Brain pericyte (primary cell): ENCODE measurements around the gene COX6A2.

Experiments
- DNase-seq: peaks from one replicate; pipeline ENCODE4 v3.0.0-alpha.2; 2012; ENCODE audit warnings: low read depth, low spot score

COX6A2 gene

DNA sequence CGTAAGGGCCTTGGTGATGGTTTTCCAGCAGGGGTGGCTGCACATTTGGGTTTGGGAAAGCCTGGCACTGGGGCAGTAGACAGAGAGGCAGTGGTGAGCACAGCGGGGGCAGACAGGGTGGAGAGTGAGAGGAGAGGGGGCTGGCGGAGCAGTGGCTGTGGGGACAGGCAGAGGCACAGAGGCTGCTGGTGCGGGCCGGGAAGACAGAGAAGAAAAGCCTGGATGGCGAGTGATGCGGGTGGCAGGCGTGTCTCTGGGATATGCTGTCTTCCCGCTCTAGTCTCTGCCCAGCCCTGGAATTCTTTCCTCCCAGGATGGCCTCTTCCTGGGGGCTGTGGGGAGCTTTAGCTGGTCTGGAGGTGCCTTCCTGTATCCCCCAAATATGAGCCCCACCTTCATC, 18.1 kb downstream of the COX6A2 start:
- no peak for DNase-seq

DNA sequence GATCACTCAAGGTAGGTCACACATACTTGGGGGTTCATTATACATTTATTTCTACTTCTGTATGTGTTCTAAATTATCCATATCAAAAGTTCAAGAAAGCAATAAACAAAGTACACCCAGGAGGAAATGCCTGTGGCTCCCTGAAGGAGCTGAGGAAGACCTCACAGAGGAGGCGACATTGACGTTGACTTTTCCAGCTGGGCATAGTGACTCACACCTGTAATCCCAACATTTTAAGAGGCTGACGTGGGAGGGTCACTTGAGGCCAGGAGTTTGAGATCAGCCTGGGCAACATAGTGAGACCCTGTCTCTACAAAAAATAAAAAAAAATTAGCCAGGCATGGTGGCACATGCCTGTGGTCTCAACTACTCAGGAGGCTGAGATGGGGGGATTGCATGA, 18.7 kb downstream of the COX6A2 start:
- DNase-seq = no peak

DNA sequence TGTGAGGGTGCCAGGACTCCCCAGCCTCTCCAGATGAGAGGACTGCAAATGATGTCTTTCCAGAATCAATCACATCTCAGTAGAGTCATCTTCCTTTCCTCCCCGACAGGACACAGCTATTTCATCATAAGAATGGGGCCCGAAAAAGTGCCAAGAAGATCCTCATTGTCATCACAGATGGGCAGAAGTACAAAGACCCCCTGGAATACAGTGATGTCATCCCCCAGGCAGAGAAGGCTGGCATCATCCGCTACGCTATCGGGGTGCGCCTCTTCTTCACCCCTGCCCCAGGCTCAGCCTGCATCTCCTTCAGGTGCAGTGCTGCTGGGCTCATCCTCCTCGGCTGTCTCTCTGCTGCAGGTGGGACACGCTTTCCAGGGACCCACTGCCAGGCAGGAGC, 20.8 kb downstream of the COX6A2 start:
- DNase-seq = no peak

DNA sequence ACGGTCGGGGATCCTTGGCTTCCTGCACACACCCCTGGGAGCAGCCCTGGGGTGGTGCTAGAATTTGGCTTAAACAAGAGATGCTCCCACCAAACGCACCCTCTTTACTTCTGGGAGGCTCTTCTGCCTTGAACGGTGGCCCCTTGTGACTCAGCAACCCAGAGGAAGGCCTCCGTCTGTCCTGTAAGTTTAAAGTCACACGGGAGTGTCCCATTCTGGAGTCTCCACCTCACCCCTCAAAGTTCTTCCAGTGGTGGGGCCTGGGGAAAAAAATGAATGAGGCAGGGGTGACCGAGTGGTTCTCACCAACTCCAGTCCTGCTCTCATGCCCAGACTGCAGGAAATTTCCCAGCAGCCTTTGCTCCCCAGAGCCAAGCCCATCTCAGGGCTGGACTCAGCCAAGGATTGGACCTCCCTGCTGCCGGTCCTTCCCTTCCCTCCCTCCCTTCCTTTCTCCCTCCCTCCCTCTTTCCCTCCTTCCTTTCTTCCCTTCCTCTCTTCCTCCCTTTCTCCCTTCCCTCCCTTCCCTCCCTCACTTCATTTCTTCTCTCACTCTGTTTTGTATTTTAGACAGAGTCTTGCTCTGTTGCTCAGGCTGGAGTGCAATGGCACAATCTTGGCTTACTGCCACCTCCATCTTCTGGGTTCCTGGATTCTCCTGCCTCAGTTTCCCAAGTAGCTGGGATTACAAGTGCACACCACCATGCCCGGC, 23.7 kb downstream of the COX6A2 start:
- DNase-seq = no peak

DNA sequence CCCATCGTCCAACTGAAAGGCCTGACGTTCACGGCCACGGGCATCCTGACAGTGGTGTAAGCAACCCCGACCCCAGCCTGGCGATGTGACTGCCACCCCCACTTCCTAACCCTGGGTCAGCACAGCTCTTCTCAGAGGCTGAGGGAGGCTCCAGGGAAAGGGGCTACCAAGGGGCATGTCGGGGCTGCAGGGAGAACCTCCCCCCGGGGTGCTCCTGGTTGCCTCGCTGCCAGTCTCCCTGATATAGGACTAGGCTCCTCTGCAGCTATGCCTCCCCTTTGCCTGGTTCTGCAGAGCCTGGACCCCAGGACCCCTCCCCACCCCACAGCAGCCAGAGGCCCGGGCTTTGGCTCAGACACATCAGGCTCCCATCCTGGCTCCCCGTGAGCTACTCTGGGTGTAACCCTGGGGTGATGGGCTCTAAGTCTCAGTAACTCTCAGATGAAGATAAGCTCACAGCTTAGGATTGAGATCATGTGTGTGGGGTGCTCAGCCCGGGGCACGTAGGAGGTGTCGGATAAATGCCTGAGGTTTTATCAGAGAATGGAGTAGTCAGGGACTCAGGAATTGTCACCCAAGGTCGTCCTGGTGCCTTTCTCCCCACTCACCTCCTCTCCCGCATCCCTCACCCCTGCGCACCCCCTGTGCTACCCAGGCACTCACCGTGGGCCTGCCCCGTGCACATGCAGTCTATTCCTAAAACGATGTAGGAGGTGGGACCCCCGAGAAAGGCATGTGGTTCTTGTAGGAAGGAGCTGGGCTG, 24.4 kb downstream of the COX6A2 start:
- DNase-seq = no peak

DNA sequence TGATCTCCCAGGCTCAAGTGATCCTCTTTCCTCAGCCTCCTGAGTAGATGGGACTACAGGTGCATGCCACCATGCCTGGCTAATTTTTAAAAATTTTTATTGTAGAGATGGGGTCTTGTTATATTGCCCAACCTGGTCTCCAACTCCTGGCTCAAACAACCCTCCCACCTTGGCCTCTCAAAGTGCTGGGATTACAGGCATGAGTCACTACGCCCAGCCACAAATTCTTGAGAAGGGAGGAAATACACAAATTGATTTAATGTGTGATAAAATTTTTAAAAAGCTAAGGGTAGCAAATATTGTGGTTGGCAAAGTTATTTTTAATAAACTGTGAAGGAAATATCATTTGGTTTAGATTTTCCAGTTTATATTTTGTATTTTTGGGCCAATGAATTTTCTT, 25.5 kb downstream of the COX6A2 start:
- DNase-seq = no peak

DNA sequence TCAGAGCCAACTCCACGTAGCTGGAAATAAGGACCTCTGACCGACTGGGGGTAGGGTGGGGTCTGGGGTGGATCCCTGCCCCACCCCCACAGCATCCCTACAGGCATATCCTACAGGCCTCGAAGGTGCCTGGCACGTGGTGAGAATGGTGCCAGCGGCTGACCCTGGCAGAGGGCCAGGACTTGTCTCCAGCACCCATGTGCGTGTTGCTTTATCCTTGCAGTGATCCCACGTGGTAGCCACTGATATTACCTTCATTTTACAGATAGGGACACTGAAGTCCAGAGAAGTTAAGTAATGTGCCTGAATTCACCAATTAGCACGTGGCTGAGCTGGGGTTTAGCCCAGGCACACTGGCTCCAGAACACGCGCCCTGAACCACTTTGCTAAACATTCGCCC, 26.7 kb downstream of the COX6A2 start:
- no peak for DNase-seq

DNA sequence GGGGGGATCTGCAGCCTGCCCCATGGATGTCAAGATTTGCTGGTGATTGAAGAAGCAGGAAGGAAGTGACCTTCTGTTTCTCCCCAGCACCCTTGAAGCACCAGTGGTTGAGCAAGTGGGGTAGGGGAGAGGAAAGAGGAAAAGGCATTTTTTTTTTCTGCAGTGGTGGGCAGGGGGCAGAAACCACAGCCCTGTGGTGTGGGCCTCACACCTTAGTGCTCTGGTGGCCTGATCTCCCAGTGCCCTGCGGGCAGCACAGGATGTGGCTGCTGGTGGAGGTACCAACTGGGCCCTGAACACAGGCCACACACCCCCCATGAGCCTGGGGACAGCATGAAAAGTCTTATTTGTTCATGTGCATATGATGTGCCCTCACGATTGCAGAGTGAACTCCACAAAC, 28.0 kb downstream of the COX6A2 start:
- DNase-seq = no peak

DNA sequence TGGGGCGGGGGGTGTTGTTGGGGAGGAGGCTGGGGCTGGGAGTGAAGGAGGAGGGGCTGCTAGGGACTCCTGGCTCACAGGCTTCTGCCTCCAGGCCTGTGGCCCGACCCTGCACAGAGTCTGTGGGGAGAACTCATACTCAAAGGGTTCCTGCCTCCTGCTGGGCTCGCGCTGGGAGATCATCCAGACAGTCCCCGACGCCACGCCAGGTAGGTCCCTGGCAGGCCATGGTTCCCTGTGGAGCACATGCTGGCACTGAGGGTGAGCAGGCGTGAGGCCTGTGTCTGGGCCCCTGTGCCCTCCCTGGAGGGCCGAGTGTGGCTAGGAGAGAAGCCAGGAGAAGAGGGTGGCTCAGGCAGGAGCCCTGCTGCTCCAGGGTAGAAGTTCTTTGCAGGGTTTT, 30.5 kb downstream of the COX6A2 start:
- DNase-seq = no peak

DNA sequence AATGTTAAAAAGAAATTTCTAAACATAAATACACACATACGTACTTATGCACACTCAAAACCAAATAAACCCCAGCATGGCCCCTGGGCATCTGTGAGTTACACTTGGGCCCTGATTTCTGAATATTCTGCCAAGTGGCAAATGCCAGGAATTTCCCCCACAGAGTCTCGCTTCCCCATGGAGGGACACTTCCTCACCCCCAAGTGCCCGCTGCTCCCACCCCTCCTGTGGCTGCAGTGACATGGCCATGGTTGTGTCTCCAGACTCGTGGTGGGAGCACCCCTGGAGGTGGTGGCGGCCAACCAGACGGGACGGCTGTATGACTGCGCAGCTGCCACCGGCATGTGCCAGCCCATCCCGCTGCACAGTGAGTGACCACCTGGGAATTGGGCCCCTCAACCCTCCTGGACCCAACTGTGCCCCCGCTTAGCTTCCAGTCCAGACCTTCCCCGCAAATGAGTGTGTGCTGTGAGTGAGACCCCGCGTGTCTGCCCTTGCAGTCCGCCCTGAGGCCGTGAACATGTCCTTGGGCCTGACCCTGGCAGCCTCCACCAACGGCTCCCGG, 31.0 kb downstream of the COX6A2 start:
- DNase-seq = no peak

DNA sequence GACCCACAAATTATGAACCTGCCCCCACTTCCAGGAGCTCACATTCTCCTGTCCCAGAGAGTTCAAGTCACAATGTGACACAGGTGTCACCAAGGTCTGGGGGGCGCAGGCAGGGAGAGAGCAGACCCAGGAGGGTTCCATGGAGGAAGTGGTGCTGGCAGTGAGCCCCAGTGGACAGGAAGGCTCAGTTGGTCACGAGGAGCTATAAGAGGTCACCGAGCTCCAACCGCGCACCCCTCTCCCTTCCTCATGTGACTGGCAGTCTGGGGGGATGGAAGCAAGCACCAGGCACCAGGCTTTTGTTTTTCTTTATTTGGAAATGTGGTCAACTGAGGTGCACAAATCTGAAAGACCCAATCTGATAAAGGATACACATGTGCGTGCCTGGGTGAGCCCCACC, 32.5 kb downstream of the COX6A2 start:
- DNase-seq = no peak

DNA sequence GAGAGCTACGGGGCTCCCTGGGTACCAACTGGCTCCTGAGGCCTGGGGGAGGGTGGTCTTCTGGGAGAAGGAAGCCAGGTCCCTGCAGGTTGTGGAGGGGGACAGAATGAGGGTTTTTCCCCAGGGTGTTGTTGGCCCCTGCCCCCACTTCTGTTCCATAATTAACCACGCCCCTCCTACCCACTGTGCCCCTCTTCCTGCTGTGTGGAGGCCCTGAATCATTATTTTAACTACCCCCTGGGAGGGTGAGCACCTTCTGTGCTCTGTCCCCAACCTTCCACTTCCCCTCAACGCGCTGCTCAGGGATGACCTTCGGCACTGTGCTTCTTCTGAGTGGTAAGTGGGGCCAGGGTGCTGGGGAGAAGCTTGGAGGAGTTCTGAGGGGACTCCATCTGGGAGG, 35.1 kb downstream of the COX6A2 start, which contains the start of gene ITGAD:
Gene ITGAD, plus strand, starts transcription at position 280 of the 400 bp plus-strand sequence. Its CDS starts 26 bp downstream, at position 306.
- DNase-seq = no peak

DNA sequence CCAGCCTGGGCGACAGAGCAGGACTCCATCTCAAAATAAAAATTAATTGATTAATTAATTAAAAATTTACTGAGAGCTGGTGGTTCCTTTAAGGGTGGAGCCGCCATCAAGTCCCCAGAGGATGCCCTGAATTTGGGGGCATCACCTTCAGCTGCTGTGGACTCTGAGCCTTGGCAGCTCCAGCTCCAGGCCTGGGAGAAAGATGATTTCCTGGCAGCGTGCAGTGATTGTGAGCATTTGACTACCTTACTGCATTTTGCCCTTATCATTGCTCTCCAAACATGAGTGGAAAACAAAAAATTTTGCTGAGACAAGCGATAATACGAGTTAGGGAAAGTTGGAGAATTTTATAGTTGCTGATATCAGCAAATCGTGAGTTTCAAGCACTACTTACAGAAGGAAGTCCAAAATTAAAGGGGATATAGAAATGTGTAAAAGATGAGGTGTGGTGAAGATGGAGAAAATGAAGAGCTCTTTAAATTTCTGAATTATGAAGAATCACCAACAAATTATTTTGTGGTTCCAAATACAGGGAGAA, 37.6 kb downstream of the COX6A2 start:
- no peak for DNase-seq

DNA sequence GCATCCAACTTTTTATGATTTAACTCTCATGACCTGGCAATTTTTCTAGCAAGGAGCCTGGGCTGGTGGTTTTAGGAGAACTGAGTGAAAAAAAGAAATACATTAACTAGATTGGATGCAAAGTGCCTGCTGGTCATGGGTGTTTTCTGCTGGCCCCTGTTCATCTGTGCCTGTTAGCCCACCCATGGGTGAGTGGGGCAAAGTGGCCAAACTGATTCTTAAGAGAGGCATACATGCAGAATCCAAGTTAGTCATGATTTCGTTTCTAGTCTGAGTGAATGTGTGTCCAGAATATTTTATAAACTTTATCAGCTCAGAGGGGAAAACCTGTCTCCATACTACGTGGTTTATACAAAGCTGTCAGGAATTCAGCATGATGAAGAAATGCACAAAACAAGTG, 39.6 kb downstream of the COX6A2 start:
- no peak for DNase-seq

DNA sequence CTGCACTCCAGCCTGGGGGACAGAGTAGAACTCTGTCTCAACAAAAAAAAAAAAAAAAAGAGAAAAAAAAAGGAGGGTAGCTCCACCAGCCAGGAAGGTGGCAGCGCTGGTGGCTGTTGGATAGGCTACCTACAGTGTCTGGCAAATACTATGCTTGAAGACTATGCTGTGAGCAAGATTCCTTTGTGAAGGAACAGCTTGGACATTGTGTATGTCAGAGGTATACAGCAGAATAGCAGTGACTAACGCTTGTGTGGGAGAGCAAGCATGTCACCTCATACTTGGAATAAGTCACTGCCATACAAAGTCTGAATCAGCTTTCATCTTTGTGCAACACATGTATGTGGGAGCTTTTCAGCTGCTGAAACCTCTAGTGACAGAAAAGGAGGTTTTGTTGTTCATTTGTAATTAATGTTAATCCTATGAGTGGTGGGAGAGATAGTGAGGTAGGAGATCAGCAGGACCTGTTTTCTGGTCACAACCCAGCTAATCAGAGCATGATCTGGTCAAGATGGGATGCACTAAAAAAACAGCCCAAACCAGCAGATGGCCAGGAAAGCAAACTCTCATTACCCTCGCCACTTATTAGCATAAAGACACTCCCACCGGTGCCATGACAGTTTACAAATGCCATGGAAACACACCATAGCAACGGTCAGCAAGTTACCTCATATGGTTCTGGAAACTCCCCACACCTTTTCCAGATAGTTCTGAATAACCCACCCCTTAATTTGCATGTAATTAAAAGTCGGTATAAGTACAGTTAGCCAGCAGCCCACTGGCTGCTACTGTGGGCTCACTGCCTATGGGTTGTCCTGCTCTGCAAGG, 41.8 kb downstream of the COX6A2 start:
- no peak for DNase-seq

DNA sequence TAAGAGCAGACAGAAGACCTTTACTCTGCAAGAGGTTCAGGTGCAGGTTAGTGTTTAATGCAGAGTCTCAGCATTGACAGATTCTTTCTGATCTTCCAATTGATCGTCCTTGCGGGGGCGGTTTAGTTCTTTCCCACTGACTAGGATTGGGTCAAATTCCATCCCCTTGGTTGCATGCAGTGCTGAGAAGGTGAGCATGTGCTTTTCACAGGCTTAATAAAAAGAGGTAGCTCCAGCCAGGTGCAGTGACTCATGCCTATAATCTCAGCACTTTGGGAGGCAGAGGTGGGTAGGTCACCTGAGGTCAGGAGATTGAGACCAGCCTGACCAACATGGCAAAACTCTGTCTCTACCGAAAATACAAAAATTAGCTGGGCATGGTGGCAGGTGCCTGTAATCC, 42.5 kb downstream of the COX6A2 start:
- no peak for DNase-seq

DNA sequence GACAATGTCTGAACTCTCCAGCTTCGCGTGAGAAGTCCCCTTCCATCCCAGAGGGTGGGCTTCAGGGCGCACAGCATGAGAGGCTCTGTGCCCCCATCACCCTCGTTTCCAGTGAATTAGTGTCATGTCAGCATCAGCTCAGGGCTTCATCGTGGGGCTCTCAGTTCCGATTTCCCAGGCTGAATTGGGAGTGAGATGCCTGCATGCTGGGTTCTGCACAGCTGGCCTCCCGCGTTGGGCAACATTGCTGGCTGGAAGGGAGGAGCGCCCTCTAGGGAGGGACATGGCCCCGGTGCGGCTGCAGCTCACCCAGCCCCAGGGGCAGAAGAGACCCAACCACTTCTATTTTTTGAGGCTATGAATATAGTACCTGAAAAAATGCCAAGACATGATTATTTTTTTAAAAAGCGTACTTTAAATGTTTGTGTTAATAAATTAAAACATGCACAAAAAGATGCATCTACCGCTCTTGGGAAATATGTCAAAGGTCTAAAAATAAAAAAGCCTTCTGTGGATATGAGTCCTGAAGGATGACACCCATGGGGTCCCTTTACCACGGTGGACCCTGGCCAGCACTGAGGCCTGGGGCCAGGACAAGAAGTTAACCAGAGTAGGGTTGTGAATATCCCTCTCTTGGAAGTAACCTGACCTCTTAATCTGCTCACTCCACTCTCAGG, 45.5 kb downstream of the COX6A2 start:
- no peak for DNase-seq

DNA sequence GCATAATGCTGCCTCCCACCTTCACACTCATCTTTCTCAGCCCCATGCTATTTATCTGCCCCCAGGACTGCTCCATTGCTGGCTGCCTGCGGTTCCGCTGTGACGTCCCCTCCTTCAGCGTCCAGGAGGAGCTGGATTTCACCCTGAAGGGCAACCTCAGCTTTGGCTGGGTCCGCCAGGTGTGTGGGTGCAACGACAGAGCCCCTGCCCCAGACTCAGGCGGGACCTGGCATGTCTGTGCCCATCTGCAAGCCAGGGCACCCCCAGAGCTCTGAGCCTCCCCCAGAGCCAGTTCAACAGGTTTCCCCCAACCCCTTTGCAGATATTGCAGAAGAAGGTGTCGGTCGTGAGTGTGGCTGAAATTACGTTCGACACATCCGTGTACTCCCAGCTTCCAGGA, 48.0 kb downstream of the COX6A2 start:
- DNase-seq = no peak
